Keratinocyte (primary cell): ENCODE results near the gene PTBP1.

Experiments used
- CTCF ChIP-seq, 3 experiments: IDR thresholded peaks in 1 of 3; conservative IDR thresholded peaks in 1 of 3; optimal IDR thresholded peaks in 1 of 3; 2 replicates in 2 of 3; 3 replicates in 1 of 3; pipeline versions ENCODE3 to v1.5.1; 2011; ENCODE audit warnings: low read length in 3 of 3, mild to moderate bottlenecking in 3 of 3, moderate library complexity in 2 of 3, control low read depth in 1 of 3, inconsistent platforms in 1 of 3; ENCODE audit not compliant: insufficient read depth in 2 of 3; ENCODE audit errors: extremely low read depth in 1 of 3
- EZH2 ChIP-seq: IDR thresholded peaks from one replicate; pipeline ENCODE4 v1.6.1; 2012; ENCODE audit warnings: inconsistent platforms, mild to moderate bottlenecking, low read length, moderate library complexity

- no peak for TF ChIP-seq CTCF (optimal IDR thresholded peaks at IDR 0.05 in 1 of 3, IDR thresholded peaks at IDR 0.05 in 1 of 3, conservative IDR thresholded peaks at IDR 0.05 in 1 of 3; ENCODE audit: extremely low read depth in 1 of 3, insufficient read depth in 2 of 3, low read length in 3 of 3)
- no peak for TF ChIP-seq EZH2
Observed at GRCh38 chr19:800360-801029, 3.2 kb downstream of the PTBP1 start.
